Stomach (tissue), 4 donors: ENCODE data around the gene FAM219A.

ENCODE experiments used
- EP300 ChIP-seq: sonication (generic); formaldehyde crosslinking; IDR thresholded peaks from one replicate; pipeline ENCODE4 v1.6.1; 2017; ENCODE audit warnings: antibody characterized with exemption
- TF ChIP-seq, protein P1 (sequence below), 7 experiments: fragments of 450-650 bp in 4 of 7; fragments of 200-600 bp in 3 of 7; sonication (generic) in 3 of 7; IDR thresholded peaks; one replicate each; pipeline ENCODE4 v1.5.1; 2016 to 2019; ENCODE audit warnings: antibody characterized with exemption in 7 of 7, control low read depth in 2 of 7, mild to moderate bottlenecking in 1 of 7

DNA sequence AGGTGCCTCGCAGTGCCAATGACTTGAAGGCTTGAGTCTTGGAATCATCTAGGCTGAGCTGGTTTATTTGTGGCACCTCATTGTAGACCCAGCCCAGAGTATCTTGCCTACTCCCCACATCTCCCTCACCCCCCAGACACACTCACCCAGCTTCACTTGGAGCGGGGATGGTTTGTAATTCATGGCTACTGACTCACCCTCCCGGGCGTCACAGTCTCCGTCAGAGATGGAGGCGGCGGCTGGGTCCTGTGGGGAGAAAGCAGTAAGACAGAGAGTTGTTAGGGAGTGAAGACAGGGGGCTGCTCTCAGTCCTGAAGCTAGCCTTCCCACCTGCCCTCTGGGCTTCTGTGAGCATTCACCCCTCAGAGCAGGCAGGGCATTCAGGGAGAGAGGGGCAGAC lies 52.7 kb downstream of the FAM219A start:
- no peak for TF ChIP-seq EP300
- TF ChIP-seq, protein P1, sequence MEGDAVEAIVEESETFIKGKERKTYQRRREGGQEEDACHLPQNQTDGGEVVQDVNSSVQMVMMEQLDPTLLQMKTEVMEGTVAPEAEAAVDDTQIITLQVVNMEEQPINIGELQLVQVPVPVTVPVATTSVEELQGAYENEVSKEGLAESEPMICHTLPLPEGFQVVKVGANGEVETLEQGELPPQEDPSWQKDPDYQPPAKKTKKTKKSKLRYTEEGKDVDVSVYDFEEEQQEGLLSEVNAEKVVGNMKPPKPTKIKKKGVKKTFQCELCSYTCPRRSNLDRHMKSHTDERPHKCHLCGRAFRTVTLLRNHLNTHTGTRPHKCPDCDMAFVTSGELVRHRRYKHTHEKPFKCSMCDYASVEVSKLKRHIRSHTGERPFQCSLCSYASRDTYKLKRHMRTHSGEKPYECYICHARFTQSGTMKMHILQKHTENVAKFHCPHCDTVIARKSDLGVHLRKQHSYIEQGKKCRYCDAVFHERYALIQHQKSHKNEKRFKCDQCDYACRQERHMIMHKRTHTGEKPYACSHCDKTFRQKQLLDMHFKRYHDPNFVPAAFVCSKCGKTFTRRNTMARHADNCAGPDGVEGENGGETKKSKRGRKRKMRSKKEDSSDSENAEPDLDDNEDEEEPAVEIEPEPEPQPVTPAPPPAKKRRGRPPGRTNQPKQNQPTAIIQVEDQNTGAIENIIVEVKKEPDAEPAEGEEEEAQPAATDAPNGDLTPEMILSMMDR (IDR thresholded peaks at IDR 0.05) = no peak
